Neuron (in vitro differentiated cells): Measurements from ENCODE around the gene GALNT1.

Experiments
- H2AFZ ChIP-seq: one replicate; pipeline ENCODE4 v1.6.1; 2013; ENCODE audit warnings: low read depth, mild to moderate bottlenecking, inconsistent platforms, low read length, moderate library complexity
- H3K27me3 ChIP-seq: one replicate; pipeline ENCODE4 v1.6.1; 2013; ENCODE audit warnings: low read length; ENCODE audit not compliant: insufficient read depth
- H3K36me3 ChIP-seq: one replicate; pipeline ENCODE4 v1.6.1; 2013; ENCODE audit warnings: low read length; ENCODE audit not compliant: insufficient read depth
- H3K4me1 ChIP-seq: one replicate; pipeline ENCODE4 v1.6.1; 2013; ENCODE audit warnings: low read length; ENCODE audit not compliant: insufficient read depth
- H3K4me3 ChIP-seq: 2 replicates; pipeline ENCODE4 v1.5.1; 2013; ENCODE audit warnings: mild to moderate bottlenecking, low read length, moderate library complexity
- H3K9me3 ChIP-seq: one replicate; pipeline ENCODE4 v1.6.1; 2013; ENCODE audit warnings: low read length

GALNT1 gene

DNA sequence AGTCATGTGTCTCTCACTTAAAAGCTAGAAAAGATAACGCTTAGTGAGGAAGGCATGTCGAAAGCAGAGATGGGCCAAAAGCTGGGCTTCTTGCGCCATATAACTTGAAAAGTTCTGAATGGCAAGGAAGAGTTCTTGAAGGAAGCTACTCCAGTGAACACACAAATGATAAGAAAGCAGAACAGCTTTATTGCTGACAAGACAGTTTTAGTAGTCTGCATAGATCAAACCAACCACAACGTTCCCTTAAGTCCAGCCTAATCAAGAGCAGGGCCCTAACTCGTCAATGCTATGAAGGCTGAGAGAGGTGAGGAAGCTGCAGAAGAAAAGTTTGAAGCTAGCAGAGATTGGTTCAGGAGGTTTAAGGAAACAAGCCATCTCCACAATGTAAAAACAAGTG is 55.7 kb downstream of the GALNT1 start:
- no peaks in the 10 kb centered on the region for H3K4me1 ChIP-seq
- H3K4me3 ChIP-seq, result no peak overlapping the region
- no peaks in the 10 kb centered on the region for H3K36me3 ChIP-seq
- no peak overlapping the region for H2AFZ ChIP-seq
- peaks cover 9% of the 10 kb centered on the region for H3K9me3 ChIP-seq
- no peaks in the 10 kb centered on the region for H3K27me3 ChIP-seq

- Histone ChIP-seq H3K9me3 (peaks cover 9% of the 10 kb centered on the region), H3K36me3 (no peaks in the 10 kb centered on the region), H2AFZ (no peak overlapping the region), H3K4me3 (no peak overlapping the region), H3K4me1 (no peaks in the 10 kb centered on the region), H3K27me3 (no peaks in the 10 kb centered on the region)
These were observed 57.8 kb downstream of the GALNT1 start for GRCh38 chr18:35639296-35639695.

GRCh38 chr18:35641467-35641866 is 59.9 kb downstream of the GALNT1 start:
- Histone ChIP-seq H3K27me3 (no peaks in the 10 kb centered on the region), H3K4me1 (no peaks in the 10 kb centered on the region), H3K36me3 (no peaks in the 10 kb centered on the region), H2AFZ (no peak overlapping the region), H3K9me3 (peaks cover 11% of the 10 kb centered on the region), H3K4me3 (no peak overlapping the region)

- peaks cover 10% of the 10 kb centered on the region for H3K9me3 ChIP-seq
- no peaks in the 10 kb centered on the region for H3K4me1 ChIP-seq
- H2AFZ ChIP-seq, result no peak overlapping the region
- H3K36me3 ChIP-seq, result no peaks in the 10 kb centered on the region
- no peak overlapping the region for H3K4me3 ChIP-seq
- H3K27me3 ChIP-seq, result no peaks in the 10 kb centered on the region
These were observed 60.4 kb downstream of the GALNT1 start for GRCh38 chr18:35641916-35642315.

DNA sequence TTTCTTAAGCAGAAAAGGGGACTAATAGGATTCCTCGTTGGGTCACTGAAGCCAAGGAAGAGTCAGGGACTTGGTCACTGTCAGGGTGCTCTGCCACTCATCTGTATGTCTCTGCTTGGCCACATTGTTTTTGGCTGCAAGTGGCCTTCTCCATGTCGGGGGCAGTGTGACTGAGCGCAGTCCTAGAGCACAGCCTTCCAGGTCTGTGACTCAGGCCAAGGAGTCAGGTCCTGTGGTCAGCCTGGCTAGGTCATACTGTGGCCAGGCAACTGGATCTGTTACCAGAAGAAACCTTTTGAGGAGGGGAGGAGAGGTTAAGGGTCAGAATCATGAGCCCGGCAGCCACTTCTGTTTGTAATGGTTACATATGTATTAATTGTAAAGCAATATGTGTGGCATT is 61.3 kb downstream of the GALNT1 start:
- Histone ChIP-seq H3K4me3 (no peak overlapping the region), H3K4me1 (no peaks in the 10 kb centered on the region), H2AFZ (no peak overlapping the region), H3K27me3 (no peaks in the 10 kb centered on the region), H3K9me3 (peaks cover 7% of the 10 kb centered on the region), H3K36me3 (no peaks in the 10 kb centered on the region)

DNA sequence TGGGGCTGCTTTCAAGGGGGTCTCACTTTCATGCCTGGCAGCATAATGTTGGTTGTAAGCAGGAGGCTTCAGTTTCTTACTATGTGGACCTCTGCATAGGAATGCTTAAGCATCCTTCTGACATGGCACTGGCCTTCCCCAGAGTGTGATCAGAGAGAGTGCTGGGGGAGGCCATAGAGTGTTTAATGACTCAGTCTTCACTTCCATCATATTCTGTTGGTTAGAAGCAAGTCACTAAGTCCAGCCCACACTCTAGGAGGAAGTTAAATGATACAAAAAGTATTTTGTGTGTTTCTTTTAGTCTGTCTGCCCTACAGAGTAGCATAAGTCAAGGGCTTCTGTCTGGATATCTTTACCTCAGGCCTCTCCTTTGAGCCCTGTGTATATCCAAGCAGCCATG is 64.9 kb downstream of the GALNT1 start:
- Histone ChIP-seq H3K4me3 (no peak overlapping the region), H3K36me3 (no peaks in the 10 kb centered on the region), H3K4me1 (no peaks in the 10 kb centered on the region), H3K9me3 (peaks cover 4% of the 10 kb centered on the region), H3K27me3 (no peaks in the 10 kb centered on the region), H2AFZ (no peak overlapping the region)

DNA sequence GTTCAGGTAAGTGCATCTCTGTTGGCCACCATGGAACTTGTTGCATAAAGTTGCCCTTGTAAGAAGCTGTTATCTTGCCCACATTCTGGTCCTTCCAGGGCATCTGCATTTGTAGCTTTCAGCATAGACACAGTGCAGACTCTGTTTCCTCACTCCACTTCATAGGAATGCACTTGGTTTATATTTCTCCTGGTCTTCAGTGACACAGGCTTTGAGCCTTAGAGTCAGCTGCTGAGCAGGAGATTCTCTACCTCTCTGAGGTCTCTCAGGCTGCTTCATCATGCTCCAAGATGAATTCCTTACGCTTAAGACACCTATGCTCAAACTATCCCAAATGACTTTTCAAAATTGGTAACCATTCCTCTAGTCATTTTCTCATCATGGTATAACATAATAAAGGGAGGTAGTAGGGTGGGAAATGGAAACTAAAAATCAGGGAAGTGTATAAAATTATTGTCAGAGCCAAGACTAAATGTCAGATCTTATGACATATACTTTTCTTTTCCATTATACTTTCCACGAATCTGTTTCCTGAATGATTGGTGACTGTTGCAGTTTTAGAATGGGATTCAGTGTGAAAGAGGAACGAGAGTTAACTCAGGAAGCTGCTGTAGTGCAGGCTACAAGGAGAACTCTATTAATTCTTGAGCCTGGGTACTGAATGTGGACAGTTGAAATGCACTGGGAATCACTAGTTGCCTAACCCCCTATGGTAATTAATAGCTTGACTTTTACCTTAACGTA is 72.0 kb downstream of the GALNT1 start:
- H3K4me1 ChIP-seq, result no peaks in the 10 kb centered on the region
- no peaks in the 10 kb centered on the region for H3K9me3 ChIP-seq
- H3K36me3 ChIP-seq, result peaks cover 2% of the 10 kb centered on the region
- H3K27me3 ChIP-seq, result no peaks in the 10 kb centered on the region
- H3K4me3 ChIP-seq, result no peak overlapping the region
- H2AFZ ChIP-seq, result no peak overlapping the region

- no peaks in the 10 kb centered on the region for H3K27me3 ChIP-seq
- H3K9me3 ChIP-seq, result no peaks in the 10 kb centered on the region
- H2AFZ ChIP-seq, result no peak overlapping the region
- peaks cover 2% of the 10 kb centered on the region for H3K36me3 ChIP-seq
- no peak overlapping the region for H3K4me3 ChIP-seq
- H3K4me1 ChIP-seq, result no peaks in the 10 kb centered on the region
These were observed 76.6 kb downstream of the GALNT1 start for GRCh38 chr18:35658112-35658511.

GRCh38 chr18:35661483-35662146 is 80.1 kb downstream of the GALNT1 start:
- Histone ChIP-seq H3K36me3 (peaks cover 33% of the 10 kb centered on the region), H3K4me3 (no peak overlapping the region), H2AFZ (no peak overlapping the region), H3K9me3 (peaks cover 2% of the 10 kb centered on the region), H3K4me1 (no peaks in the 10 kb centered on the region), H3K27me3 (no peaks in the 10 kb centered on the region)

DNA sequence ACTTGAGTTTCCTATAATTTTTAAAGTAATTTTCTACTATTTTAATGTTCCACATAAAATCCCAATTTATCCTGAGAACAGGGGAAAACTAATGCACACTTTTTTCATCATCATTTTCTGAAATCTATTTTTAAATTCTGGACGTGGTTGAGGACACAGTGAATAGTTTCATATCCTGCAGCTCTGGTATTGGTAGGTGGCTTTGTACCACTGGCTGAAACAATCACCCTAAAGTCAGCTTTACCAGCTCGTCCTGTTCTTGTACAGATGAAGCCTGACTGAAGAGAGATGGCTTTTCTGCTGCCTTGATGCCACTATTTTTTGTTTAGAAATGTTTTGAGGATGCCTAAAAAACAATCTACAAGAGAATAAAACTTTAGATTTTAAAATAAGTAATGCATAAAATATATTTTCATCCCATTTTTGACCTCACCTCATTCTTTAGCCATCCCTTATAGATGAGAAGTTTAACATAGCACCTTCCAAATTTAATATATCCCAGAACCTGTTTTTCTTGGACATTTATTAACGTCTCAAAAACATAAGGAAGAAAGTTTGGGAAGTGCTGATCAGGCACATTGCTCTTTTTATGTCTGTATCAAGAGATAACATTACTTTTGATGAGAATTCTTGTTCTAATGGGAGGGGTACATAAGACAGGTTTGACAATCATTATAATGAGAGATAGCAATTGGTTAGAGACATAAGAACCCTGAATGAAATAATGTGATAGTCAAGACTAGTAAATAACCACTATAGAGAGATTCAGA is 80.9 kb downstream of the GALNT1 start:
- Histone ChIP-seq H2AFZ (no peak overlapping the region), H3K36me3 (peaks cover 38% of the 10 kb centered on the region), H3K9me3 (peaks cover 6% of the 10 kb centered on the region), H3K27me3 (no peaks in the 10 kb centered on the region), H3K4me1 (no peaks in the 10 kb centered on the region), H3K4me3 (no peak overlapping the region)

DNA sequence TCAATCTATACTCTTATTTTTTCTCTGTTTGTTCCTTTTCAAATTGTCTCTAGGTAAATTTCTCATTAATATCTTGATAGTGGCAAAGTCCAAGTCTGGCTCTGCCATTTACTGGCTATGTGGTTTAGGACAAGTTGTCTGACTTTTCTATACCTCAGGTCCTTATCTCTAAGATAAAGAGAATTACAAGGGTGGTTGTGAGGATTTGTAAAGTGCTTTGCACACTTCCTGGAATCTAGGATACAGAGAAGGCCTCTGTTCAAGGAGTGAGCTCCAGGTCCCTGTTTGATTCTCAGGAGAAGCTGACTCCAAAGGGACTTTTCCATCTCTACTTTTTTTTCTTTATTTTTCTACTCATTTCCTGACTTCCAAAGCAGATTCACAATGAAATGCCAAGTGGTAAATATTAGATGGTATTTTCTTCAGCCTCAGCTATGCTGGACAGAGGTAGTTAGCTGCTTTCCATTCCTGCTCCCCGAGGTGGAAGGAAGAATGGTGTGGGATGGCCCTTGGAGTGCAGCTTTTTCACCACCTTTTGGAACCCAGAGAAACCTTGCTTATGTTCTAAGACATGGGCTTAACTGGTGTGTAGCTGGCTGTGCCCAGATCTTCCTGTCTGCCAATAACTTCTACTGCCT is 90.5 kb downstream of the GALNT1 start:
- Histone ChIP-seq H3K36me3 (peaks cover 10% of the 10 kb centered on the region), H2AFZ (no peak overlapping the region), H3K4me3 (no peak overlapping the region), H3K9me3 (peaks cover 4% of the 10 kb centered on the region), H3K27me3 (no peaks in the 10 kb centered on the region), H3K4me1 (no peaks in the 10 kb centered on the region)

- Histone ChIP-seq H3K4me3 (no peak overlapping the region), H2AFZ (no peak overlapping the region), H3K9me3 (no peaks in the 10 kb centered on the region), H3K27me3 (no peaks in the 10 kb centered on the region), H3K36me3 (peaks cover 8% of the 10 kb centered on the region), H3K4me1 (no peaks in the 10 kb centered on the region)
These were observed 91.4 kb downstream of the GALNT1 start for GRCh38 chr18:35672897-35673296.

DNA sequence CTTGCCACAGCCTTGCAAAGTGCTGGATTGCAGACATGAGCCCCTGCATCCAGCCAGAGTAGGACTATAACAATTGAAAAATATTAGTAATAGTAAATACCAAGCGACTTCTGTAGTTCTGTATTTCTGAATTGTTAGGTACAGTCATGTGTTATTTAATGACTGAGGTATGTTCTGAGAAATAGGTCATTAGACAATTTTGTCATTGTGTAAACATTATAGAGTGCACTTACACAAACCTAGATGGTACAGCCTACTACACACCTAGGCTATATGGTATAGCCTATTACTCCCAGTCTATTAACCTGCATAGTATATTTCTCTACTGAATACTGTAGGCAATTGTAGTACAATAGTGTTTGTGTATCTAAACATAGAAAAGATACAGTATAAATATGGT is 92.1 kb downstream of the GALNT1 start:
- H3K9me3 ChIP-seq, result no peaks in the 10 kb centered on the region
- H3K4me3 ChIP-seq, result no peak overlapping the region
- no peaks in the 10 kb centered on the region for H3K4me1 ChIP-seq

More for the DNA sequence above, 92.1 kb downstream of the GALNT1 start:
- Histone ChIP-seq H2AFZ (no peak overlapping the region), H3K27me3 (no peaks in the 10 kb centered on the region), H3K36me3 (peaks cover 11% of the 10 kb centered on the region)
